GM10847 (cell line): Measurements from ENCODE around the gene PSRC1.

Experiments used
- POLR2A ChIP-seq: IDR thresholded peaks from 2 replicates; pipeline ENCODE4 v1.6.1; 2011; ENCODE audit not compliant: insufficient read length; ENCODE audit errors: extremely low read depth

The PSRC1 gene

DNA sequence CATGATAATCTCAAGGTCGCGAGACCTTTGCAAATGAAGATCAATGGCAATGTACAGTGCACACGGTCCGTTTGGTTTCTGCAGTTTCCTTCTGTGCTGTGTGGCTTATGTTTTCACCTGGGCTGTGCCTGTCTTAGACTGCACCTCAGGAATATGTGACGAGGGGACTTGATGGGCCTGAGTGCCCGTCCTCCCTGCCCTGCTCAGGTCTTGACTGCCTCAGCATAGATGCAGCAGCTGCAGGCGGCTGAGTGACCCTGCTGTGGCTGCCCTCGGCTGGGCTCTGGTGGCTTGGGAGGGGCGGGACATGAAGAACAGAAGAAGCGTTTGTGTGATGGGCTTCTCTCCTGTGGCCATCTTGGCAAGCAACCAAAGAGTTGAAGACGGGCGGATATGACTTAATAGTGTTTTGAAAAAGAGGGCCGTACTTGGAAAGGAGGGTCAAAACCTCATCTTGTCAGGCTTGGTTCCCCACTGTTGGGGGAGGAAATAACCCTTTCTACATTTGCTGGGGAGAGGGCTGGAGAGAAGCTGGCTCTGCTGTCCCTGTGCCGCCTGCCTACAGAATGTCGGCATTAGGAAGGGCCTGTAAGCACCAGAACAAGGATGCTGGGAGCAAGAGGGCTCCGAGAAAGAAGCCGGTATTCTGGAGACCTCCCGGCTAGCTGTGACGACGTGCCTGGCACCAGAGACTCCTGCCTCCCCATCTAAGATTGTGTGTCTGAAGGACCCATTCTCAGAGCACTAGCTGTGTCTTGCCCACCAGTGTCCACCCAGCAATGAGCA, 16.8 kb upstream of the PSRC1 start:
- no peak for TF ChIP-seq POLR2A

DNA sequence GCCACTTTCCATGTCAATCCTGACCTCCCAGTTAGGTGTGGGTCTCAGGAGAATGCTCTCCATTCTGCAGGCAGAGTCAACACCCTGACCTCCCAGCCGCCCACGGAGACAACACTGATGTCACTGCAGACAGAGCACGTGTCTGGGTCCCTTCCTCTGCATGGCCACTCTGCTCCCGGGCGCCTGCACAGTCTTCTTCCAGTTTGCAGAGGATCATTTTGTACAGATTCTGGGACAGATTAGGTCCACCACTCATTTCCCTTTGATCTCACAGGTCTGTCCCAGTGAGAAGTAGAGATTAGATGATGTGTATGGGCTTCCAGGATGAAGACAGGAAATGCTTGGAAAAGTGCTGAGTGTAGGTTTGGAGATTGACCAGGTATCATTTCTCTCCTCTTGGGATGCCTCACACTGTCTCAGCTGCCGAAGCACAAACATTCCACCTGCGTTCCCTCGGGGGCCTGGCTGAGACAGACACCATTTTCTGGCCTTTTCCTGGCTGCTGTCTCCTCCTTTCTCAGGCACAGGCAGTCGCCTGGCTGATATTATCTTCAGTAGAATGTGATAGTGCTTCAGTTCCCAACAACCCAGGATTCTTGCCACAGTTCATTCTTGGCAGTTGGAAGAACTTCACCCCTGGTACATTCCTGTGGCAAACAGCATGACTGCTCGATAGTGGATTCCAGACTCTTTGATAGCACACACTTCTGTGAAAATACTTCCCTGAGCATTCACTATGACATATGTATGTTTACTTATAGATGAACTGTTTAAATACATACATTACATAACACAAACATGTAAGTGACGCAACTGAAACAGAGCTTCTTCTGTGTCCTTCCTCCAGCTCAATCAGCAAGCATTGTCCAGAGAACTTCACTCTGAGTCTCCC, 16.0 kb upstream of the PSRC1 start:
- no peak for TF ChIP-seq POLR2A

DNA sequence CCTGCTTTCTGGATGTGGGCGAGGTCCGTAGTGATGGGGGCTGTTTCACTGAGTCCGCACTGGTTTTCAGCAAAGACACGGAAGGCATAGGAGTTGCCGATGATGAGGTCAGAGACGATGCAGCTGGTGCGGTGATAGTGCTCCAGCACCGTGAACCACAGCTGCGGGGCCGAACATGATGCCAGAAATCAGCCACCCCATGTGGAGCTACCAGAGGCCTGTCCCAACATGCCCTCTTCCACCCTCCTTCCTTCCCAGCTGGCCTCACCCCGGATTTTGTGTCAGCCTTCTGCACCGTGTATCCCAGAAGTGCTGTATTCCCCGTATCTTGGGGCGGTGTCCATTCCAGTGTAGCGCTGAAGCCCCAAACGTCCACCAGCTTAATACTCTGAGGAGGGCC, 13.8 kb upstream of the PSRC1 start:
- TF ChIP-seq POLR2A, result no peak

DNA sequence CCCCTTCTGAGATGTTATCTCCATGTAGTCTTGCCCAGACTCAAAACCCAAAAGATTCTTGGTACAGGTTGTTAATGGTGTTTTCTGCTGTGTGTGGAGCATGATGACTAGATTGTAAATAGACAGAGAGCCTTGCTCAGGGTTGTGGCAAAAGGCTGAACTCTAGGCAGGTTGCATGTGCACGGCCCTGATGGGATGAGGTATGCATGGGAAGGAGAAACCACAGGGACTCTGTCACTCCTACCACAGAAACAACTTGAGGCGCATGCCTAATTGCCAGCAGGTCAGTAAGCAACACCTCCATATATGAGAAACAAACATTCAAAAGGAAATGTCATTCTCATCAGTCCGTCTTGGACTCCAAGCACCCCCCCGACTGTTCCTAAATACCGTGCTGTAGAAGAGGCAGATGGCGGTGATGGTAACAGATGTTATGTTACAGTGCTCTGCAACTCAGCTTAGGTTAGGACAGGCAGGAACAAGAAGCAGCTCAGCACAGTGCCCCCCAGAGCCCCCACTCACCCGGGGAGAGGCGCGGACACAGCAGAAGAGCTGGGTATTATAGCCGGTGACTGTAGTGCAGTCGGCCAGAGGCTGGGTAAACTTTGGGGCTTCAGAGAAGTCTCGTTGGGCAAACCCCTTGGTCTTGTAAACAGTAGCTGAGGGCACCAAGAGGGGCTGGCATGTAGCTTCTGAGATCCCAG, 12.9 kb upstream of the PSRC1 start:
- TF ChIP-seq POLR2A, result no peak

DNA sequence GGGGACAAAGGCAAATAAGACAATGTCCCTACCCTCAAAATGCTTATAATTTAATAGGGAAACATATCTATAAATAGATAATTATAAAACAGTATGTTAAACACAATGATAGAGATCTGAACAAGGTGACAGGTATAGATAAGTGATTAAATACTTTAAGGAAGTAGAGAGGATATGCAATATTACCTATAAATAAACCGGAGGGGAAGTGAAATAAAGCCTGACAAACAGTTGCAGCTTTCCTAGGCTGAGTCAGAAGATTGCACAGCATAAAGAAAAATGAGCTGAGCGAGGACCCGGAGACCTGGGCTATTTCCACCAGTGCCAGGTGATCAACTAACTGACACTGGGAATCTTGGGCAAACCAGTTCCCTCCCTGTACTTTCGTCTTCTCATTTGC, 11.5 kb upstream of the PSRC1 start:
- no peak for TF ChIP-seq POLR2A

DNA sequence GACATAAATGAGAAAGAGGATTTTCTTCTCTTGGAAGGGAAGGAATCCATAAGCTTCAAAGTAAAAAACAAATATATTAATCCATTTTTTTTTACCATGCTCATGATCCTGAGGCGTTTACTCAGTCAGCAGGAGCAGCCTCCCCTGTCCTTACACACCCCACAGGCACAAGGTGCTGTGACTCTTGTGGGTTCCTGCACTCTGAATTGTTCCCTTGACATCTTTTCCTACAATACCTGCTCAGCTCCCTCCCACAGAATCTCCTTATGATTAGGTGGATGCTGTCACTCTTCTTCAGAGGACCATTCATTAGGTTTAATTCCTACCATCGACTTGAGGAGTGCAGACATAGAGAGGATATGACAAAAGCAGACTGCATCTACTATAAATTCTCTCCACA, 10.1 kb upstream of the PSRC1 start:
- TF ChIP-seq POLR2A, result no peak

DNA sequence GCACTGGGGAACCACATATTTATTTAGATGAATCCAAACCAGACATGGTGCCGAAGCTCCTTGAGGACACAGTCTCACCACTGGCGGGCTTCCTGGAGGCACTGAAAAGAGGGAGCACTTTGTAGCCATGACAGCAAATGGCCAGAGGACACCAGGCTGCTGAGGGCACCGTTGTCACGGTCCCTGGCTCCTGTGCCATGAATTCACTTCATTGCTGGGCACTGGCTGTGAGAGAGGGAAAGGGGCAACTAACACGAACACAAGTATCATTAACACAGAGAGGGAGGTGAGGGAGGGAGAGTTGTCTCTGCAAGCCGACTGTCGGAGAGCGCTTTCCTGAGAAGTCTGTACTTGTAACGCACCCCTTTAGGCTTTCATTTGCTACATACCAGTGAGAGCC, 9.4 kb upstream of the PSRC1 start:
- no peak for TF ChIP-seq POLR2A

DNA sequence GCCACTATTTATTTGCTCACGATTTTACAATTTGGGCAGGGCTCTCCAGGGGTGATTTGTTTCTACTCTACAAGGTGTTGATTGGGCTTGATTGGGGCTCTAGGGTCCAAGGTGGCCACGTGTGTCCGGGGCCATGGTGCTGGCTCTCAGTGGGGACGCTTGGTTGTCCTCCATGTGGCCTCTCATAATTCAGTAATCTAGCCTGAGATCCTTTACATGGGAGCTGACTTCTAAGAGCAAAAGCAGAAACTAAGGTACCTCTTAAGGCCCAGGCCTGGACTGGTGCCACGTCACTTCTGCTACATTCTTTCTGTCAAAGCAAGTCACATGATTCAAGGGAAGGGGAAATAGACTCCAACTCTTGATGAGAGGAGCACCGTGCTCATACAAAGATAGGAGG, 8.1 kb upstream of the PSRC1 start:
- TF ChIP-seq POLR2A, result no peak

DNA sequence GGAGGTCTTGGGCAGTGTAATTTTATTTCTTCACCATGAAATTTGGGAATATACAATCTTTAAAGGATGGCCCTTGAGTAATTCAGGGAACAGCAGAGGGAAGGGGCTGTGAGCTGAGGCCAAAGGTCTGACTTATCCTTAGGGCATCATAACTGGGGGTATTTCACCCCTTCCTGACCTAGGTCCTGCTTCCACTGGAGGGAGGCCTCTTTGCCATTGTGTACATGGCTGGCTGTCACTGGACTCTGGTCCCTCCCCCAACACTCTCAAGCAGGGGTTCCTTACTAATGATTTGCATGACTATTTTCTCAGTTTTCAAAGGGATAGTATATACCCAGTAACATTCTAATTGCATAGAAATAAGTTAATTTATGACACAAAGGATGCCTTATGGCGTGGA, 7.2 kb upstream of the PSRC1 start:
- no peak for TF ChIP-seq POLR2A

DNA sequence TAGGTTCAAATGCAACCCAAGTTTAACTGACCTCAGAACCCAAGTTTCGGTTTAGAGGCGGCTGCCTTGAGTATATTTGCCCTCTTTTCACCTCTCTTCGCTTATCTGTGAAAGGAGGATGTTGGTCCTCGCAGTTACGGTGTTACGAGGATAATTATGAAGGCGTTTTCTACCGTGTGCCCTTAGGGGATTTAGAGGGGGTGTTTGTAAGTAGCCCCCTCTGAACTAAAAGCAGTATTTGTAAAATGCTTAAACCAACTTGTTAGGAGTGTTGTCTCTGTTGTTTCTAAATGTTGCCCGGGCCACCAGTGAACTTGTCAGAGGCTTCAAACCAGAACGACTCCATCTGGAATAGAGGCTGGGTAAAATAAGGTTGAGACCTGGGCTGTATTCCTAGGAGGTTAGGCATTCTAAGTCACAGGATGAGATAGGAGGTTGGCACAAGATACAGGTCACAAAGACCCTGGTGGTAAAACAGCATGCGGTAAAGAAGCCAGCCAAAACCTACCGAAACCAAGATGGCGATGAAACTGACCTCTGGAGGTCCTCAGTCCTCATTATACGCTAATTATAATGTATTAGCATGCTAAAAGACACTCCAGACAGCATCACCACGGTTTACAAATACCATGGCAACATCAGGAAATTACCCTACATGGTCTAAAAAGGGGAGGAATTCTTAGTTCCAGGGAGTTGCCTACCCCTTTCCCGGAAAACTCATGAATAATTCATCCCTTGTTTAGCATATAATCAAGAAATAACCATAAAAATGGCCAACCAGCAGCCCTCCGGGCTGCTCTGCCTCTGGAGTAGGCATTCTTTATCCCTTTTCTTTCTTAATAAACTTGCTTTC, 1.0 kb upstream of the PSRC1 start:
- TF ChIP-seq POLR2A, result no peak

DNA sequence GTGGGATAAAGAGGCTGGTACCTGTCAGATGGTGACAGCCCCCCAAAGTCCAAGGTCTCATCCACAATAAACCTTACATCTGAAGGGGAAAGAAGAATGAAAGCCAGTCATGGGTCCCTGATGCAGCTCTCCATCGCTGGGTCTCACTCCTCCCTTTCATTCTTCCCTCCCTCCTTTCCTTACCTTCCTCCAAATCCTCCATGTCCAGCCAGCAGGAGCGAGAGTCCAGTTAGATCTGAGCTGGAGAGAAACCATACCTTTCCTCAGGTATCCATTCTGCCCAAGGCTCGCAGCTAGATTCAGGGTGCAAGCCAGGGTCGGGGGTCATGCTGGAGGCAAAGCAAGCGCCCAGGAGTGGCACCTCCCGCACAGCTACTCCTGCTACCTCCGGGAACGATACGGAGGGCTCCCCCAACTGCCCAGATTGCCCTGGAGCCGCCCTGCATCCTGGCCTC, 421 bp downstream of the PSRC1 start:
- TF ChIP-seq POLR2A, result no peak

DNA sequence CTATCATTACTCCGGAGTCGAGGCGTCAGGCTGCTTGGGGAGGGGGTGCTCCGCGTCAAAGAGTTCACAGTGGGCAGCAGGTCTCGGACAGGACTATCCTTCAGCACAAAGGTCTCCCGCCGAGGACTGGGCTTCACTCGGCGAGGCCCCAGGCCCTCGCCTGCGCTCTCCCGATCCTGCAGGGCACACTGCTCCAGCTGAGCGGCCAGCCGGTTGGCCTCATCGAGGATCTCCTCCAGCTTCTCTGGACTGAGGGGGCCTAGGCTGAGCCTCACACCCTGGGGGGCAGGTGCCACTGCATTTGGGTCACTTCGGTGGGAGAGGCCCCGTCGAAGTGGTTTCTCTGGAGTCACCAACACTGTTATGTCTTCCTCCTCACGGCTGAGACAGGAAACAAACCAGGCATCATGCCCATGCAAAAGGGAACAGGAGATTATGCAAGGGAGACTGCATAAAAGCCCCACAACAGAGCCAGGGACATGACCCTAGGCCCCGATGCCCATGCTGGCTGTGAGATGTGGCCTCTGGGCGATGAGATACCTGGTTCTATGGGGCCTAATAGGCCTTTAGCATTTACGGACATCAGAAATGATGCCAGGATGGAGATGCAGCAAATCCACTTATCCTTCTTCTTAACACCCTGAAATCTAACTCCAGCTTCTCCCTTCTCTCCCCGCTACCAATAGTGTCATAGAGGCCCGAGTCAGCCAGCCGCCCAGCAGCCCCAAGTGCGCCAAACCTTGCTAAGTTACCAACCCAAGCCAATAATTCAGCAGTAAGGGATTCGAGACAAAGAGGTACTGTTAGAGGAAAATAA, 1.1 kb downstream of the PSRC1 start:
- no peak for TF ChIP-seq POLR2A

DNA sequence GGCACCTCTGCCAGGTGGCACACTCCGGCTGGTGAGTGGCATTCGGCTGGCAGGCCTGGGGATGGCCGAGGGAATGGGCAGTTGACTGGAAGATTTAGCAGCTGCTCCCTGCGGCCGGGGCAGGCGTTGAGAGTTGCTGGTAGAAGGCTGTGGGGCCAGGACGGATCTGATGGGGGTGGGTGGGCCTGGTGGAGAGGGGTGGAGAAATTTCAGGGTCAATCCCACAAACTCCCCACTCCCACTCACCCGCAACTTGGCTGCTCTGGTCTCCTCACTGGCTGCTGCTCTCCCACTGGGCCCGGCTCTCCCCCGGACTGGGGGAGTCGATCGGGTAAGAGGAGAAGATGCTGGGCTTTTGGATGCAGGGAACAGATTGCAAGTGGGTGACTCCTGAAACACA, 2.1 kb downstream of the PSRC1 start:
- no peak for TF ChIP-seq POLR2A
